ENCODE measurements around the gene FNDC3A. TPM values are rescaled to one million over a fixed set of nuclear protein-coding genes. Genes with fewer than 3 reads are reported as not detected.
"Not testable (repeated sequence)": the region's sequence is repeated elsewhere in the genome, so short reads cannot be mapped to it uniquely, and the experiment has no call there.

Gene FNDC3A
- polyA plus RNA-seq, 1 donor: 33.6 TPM

GRCh38 chr13:49086722-49087121 lies 111.0 kb downstream of the FNDC3A start:
- no peak for DNase-seq (ENCODE audit: low read depth)

DNA sequence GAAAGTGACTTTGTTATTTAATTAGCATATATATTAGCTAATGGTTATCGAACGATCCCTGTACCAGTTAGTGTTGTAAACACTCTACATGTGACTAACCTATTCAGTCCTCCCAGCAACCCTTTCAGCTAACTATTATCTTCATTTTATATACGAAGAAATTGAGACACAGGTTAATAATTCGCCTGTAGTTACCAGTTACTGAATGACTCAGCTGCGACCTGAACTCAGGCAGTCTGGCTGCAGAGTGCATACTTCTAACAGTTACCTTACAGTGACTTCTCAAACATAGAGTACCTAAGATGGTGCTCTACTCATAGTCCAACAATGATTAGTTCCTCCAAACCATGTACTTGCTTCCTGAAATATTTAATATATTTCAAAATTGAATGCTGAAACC lies 117.7 kb downstream of the FNDC3A start:
- DNase-seq (ENCODE audit: low read depth): no peak

DNA sequence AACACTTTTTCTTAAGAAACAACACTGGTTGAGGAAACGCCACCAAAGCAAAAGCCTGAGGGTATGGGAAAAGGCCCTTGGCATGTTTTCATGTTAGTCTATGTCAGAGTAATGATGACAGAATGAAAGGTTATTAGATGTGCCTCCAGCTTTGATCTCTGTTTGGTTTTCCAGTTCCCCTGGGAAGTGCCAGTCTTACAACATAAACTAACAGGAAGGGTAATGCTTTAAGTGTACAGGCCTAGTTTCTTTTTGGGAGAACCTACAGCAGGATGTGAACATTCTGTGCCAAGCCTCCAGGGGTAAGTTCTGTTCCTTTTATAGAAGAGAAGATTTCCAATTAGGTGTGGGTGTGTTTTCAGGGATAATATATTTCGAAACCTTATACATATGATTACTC lies 121.7 kb downstream of the FNDC3A start:
- DNase-seq (ENCODE audit: low read depth): no peak

DNA sequence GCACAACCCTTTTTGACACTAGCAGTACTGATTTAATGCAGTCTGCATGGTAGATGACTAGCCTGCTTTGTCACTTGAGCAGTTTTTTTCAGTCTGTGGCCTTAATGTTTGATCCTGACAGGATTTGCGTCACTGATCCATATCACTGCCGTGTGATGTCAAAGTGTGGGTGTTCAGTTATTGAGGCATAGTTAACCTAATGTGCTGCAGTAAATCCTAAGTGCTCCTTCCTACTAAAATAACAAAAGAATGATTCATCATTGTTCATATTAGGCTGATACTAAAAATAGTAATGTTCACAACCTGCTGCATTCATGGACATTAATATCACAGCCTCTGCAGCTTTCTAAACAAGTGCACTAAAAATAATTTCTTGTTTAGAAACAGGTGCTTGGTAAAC lies 122.5 kb downstream of the FNDC3A start:
- DNase-seq (ENCODE audit: low read depth): no peak

GRCh38 chr13:49098771-49099512 lies 123.2 kb downstream of the FNDC3A start:
- no peak for DNase-seq (ENCODE audit: low read depth)

- no peak for DNase-seq (ENCODE audit: low read depth)
These were observed 123.8 kb downstream of the FNDC3A start for GRCh38 chr13:49099513-49099877.

- no peak for DNase-seq (ENCODE audit: low read depth)
These were observed 125.2 kb downstream of the FNDC3A start for GRCh38 chr13:49100637-49101570.

- DNase-seq (ENCODE audit: low read depth): no peak
These were observed 132.5 kb downstream of the FNDC3A start for GRCh38 chr13:49108196-49108595.

GRCh38 chr13:49110122-49110912 lies 134.6 kb downstream of the FNDC3A start:
- DNase-seq (ENCODE audit: low read depth): peak; percentile 89

GRCh38 chr13:49110913-49111170 lies 135.1 kb downstream of the FNDC3A start:
- no peak for DNase-seq (ENCODE audit: low read depth)

- no peak for DNase-seq (ENCODE audit: low read depth)
These were observed 137.2 kb downstream of the FNDC3A start for GRCh38 chr13:49112782-49113525.

- DNase-seq (ENCODE audit: low read depth): no peak
These were observed 138.0 kb downstream of the FNDC3A start for GRCh38 chr13:49113526-49114286.

DNA sequence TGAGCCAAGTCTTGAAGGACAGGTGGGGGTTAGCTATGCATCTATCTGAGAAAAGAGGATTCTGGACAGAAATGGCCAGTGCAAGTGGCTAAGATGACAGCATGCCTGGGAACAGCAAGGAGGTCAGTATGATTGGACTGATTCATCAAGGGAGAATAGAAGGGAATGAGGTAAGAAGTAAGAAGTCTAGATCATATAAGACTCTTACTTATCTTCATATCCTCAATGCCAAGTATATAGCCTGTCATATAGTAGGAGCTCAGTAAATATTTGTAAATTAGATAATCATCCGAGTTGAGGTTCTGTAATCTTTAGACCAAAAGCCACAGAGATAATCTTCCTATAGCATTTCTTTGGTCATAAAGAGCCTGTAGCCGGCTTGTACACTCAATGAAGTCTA lies 141.2 kb downstream of the FNDC3A start:
- no peak for DNase-seq (ENCODE audit: low read depth)

DNA sequence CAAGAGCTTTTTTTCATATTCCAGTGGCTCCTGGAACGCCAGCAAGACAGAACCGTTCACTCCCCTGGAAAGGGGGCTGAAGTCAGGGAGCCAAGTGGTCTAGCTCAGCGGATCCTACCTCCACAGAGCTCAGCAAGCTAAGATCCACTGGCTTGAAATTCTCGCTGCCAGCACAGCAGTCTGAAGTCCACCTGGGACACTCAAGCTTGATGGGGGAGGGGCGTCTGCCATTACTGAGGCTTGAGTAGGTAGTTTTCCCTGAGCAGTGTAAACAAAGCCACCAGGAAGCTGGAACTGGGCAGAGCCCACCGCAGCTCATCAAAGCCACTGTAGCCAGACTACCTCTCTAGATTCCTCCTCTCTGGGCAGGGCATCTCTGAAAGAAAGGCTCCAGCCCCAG lies 142.7 kb downstream of the FNDC3A start:
- not testable (repeated sequence) for DNase-seq (ENCODE audit: low read depth)

GRCh38 chr13:49124693-49125304 lies 149.1 kb downstream of the FNDC3A start:
- no peak for DNase-seq (ENCODE audit: low read depth)

DNA sequence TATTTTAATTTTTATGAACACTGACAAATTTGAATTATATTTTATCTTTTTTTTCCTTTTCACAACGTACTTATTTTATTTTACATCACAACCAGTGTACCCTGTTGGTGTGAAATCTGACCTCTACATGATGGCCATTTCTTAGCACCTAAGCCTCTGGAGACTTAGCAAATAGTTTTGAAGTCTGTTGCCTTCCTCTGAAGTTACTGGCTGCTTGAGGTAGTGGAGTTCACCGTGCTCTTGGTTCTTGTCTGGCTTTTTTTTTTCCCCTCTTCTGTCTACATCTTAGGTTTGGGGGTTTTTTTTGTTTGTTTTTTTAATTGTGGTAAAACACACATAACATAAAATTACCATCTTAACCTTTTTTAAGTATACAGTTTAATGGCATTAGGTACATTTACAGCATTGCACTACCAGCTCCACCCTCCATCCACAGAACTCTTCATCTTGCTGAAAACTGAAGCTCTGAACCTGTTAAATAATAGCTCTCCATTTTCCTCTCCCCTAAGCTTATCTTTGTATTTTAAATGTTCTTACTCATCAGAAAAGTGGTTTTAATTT lies 150.3 kb downstream of the FNDC3A start:
- DNase-seq (ENCODE audit: low read depth): no peak

GRCh38 chr13:49132479-49133002 lies 156.8 kb downstream of the FNDC3A start:
- DNase-seq (ENCODE audit: low read depth): no peak

DNA sequence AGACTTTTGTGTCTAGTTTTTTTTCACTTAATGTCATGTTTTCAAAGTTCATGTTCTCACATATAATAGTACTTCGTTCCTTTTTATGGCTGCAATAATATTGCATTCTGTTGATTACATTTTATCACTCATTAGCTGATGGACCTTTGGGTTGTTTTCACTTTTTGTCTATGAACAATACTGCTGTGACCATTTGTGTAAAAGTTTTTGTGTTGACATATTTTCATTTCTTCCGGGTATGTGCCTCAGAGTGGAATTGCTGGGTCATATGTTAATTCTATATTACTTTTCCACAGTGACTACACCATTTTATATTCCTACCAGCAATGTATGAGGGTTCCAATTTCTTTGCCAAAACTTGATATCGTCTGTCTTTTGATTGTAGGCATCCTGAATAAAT lies 158.6 kb downstream of the FNDC3A start:
- no peak for DNase-seq (ENCODE audit: low read depth)

DNA sequence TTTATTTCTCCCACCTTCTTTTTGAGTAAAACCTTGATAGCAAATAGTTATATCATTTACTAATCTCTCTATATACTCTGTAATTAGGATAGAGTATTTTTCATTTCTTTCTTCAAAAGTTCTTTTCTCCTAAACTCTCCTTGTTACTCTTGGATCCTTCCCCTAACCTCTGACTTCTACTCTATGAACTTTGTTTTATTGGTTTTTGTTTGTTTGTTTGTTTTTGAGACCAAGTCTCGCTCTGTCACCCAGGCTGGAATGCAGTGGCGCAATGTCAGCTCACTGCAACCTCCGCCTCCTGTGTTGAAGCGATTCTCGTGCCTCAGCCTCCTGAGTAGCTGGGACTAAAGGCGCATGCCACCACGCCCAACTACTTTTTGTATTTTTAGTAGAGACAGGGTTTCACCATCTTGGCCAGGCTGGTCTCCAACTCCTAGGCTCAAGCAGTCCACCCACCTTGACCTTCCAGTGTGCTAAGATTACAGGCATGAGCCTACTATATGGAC lies 161.5 kb downstream of the FNDC3A start:
- not testable (repeated sequence) for DNase-seq (ENCODE audit: low read depth)
